Measurements from ENCODE around the gene MFAP2. TPM values are rescaled to one million over a fixed set of nuclear protein-coding genes. Genes with fewer than 3 reads are reported as not detected.

The MFAP2 gene
- total and polyA plus RNA-seq, 7 donors = 3.6 to 26.6 (median 9.9) TPM; not detected in 1

DNA sequence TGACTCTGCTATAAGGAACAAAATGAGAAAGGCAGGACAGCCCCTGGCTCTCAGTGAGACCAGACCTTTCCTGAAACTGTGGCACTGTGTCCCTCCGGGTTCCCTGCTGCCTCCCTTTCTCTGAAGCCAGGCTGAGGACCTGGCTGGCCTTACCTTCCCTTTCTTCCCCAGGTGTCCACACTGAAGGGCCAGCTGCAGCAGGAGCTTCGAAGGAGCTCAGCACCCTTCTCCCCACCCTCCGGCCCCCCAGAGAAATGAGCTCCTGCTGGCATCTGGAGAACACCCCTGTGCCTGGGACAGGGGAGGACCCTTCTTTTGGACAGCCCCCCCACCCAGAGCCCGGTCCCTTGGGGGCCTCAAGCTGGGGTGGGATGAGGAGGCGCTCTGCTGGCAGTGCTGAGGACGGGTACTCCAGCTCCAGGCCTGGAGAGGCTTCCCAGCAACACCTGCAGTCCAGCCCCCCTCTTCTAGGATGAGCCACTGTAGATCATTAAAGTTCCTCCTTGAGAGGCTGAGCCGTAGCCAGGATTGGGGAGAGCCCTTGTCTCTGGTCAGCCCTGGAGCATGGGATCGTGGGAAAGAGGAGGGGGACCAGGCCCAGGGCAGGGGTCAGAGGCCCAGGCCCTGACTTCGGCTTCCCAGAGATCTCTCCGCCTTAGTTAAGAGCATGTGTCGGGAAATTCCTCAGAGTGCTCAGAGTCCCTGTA lies 8.1 kb downstream of the MFAP2 start:
- no peaks in the 10 kb centered on the region for H3K9me3 ChIP-seq
- H3K36me3 ChIP-seq = peaks cover 0 to 19% (median 0%) of the 10 kb centered on the region in 4 donors
- H3K27me3 ChIP-seq = no peaks in the 10 kb centered on the region
- peaks cover 0 to 22% (median 9%) of the 10 kb centered on the region in 4 donors for H3K4me1 ChIP-seq
- intact Hi-C loops (cut with DNase I) = no loop called here
- DNase-seq = no peak
- WGBS, 2 donors = 84 to 86% methylated on average over 11 of the region's 11 CpGs
- TF ChIP-seq EP300 (IDR thresholded peaks at IDR 0.05) (no peak), POLR2A (IDR thresholded peaks at IDR 0.05) (no peak), POLR2AphosphoS5 (IDR thresholded peaks at IDR 0.05) (no peak)
- TF ChIP-seq, protein P1, sequence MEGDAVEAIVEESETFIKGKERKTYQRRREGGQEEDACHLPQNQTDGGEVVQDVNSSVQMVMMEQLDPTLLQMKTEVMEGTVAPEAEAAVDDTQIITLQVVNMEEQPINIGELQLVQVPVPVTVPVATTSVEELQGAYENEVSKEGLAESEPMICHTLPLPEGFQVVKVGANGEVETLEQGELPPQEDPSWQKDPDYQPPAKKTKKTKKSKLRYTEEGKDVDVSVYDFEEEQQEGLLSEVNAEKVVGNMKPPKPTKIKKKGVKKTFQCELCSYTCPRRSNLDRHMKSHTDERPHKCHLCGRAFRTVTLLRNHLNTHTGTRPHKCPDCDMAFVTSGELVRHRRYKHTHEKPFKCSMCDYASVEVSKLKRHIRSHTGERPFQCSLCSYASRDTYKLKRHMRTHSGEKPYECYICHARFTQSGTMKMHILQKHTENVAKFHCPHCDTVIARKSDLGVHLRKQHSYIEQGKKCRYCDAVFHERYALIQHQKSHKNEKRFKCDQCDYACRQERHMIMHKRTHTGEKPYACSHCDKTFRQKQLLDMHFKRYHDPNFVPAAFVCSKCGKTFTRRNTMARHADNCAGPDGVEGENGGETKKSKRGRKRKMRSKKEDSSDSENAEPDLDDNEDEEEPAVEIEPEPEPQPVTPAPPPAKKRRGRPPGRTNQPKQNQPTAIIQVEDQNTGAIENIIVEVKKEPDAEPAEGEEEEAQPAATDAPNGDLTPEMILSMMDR (IDR thresholded peaks at IDR 0.05) = no peak
- peak overlapping the region in 2 of 4 donors; percentile 38 to 54 for H3K27ac ChIP-seq
- H3K4me3 ChIP-seq = no peak overlapping the region

DNA sequence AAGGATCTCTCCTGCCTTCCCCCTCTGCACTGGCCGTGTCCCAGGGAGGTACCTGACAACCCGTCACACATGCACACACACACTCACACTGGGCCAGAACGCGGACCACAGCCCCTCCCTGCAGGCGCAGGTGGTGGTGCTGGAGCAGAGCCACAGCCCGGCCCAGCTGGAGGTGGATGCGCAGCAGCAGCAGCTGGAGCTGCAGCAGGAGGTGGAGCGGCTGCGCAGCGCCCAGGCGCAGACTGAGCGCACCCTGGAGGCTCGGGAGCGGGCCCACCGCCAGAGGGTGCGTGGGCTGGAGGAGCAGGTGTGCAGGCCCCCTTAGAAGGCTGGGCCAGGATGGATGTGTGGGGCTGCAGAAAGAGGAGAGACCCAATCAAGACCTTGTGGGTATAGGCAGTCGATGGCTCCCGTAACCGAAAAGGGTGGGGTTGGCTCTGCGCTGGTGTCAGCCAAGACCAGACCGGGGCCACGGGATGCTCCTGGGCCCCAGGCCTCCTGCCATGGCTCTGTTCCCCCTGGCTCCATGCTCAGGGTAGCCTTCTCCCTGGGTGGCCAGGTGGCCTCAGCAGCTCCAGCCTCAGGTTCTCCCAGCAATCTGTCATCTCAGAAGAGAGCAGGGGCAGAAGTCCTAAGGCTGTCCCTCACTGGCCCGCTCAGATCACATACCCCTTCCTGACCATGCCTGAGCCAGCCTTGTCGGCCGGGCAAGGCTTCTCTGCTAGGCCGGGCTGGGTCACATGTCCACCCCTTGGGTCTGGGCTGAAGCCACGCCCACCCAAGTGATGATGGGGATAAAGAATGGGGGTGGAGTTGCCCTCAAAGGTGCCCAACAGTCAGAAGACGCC lies 8.9 kb downstream of the MFAP2 start:
- no peaks in the 10 kb centered on the region for H3K9me3 ChIP-seq
- H3K4me1 ChIP-seq = peaks cover 0 to 29% (median 17%) of the 10 kb centered on the region in 4 donors
- TF ChIP-seq, protein P1 (IDR thresholded peaks at IDR 0.05) = no peak
- no peak for TF ChIP-seq POLR2AphosphoS5 (IDR thresholded peaks at IDR 0.05)
- TF ChIP-seq EP300 (IDR thresholded peaks at IDR 0.05) = no peak
- DNase-seq = no peak
- H3K27me3 ChIP-seq = no peaks in the 10 kb centered on the region
- 61 to 80% methylated on average over 28 of the region's 28 CpGs for WGBS, 2 donors
- H3K36me3 ChIP-seq = peaks cover 0 to 19% (median under 1%) of the 10 kb centered on the region in 4 donors
- H3K27ac ChIP-seq = peak overlapping the region in 2 of 4 donors; percentile 38 to 54
- intact Hi-C loops (cut with DNase I) = no loop called here
- no peak overlapping the region for H3K4me3 ChIP-seq

DNA sequence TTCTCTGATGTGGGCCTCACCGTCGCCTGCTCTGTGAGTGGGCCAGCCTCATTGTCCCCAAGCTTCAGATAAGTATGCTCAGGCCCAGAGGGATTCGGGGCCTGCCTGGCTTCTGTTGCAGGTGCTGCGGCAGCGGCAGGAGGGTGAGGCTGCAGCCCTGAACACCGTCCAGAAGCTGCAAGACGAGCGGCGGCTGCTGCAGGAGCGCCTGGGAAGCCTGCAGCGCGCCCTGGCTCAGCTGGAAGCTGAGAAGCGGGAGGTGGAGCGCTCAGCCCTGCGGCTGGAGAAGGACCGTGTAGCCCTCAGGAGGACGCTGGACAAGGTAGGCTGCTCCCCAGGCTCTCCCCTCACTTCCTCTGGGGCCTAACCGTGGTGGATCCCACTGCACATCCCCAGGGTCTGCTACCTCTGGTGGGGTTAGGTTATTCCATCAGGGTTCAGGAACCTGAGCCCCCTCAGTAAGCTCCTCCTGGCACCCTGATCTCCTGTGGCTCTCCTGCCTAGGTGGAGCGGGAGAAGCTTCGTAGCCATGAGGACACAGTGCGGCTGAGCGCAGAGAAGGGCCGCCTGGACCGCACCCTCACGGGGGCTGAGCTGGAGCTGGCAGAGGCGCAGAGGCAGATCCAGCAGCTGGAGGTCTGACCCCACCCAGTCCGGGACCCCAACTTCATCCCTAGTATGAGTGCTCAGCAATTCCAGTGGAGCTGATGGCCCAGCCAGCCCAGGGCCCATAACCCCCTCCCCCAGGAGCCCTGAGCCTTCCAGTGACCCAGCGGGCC lies 10.1 kb downstream of the MFAP2 start:
- H3K9me3 ChIP-seq = no peaks in the 10 kb centered on the region
- peaks cover 0 to 31% (median 10%) of the 10 kb centered on the region in 4 donors for H3K36me3 ChIP-seq
- intact Hi-C loops (cut with DNase I) = no loop called here
- TF ChIP-seq POLR2AphosphoS5 (IDR thresholded peaks at IDR 0.05) (no peak), POLR2A (IDR thresholded peaks at IDR 0.05) (no peak), EP300 (IDR thresholded peaks at IDR 0.05) (no peak)
- TF ChIP-seq, protein P1 (IDR thresholded peaks at IDR 0.05) = no peak
- H3K27ac ChIP-seq = no peak overlapping the region
- 94 to 96% methylated on average over 28 of the region's 28 CpGs for WGBS, 2 donors
- DNase-seq = no peak
- peaks cover 0 to 41% (median 17%) of the 10 kb centered on the region in 4 donors for H3K4me1 ChIP-seq
- H3K4me3 ChIP-seq = no peak overlapping the region
- H3K27me3 ChIP-seq = no peaks in the 10 kb centered on the region

DNA sequence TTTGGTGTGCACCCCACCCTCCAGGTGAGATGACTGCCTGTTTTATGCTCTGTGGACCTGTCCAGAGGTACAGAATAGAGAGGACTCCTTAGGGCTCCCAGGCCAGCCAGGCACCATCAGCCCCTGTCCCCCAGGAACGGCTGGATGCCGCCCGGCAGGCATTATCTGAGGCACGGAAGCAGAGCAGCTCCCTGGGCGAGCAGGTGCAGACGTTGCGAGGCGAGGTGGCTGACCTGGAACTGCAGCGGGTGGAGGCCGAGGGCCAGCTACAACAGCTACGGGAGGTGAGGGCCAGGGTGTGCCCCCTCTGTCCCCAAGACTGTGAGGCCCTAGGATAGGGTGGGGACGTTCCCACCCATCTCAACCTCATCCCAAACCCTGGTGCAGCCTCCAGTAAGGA lies 10.8 kb downstream of the MFAP2 start:
- no peak for DNase-seq
- Histone ChIP-seq H3K36me3 (peaks cover 0 to 32% (median 10%) of the 10 kb centered on the region in 4 donors), H3K4me3 (no peak overlapping the region), H3K4me1 (peaks cover 0 to 45% (median 16%) of the 10 kb centered on the region in 4 donors), H3K9me3 (no peaks in the 10 kb centered on the region), H3K27ac (no peak overlapping the region), H3K27me3 (no peaks in the 10 kb centered on the region)
- intact Hi-C loops (cut with DNase I) = no loop called here
- 88 to 94% methylated on average over 12 of the region's 12 CpGs for WGBS, 2 donors
- TF ChIP-seq, protein P1 (IDR thresholded peaks at IDR 0.05) = no peak
- no peak for TF ChIP-seq EP300 (IDR thresholded peaks at IDR 0.05)
- no peak for TF ChIP-seq POLR2A (IDR thresholded peaks at IDR 0.05)
- TF ChIP-seq POLR2AphosphoS5 (IDR thresholded peaks at IDR 0.05) = no peak
